B cell (primary cell): ENCODE measurements around the gene BFSP1. TPM values are rescaled to one million over a fixed set of nuclear protein-coding genes. Genes with fewer than 3 reads are reported as not detected.

Source experiments
- ATAC-seq: fragments of 200-7000 bp; cut with Tn5 transposase; one replicate; pipeline ENCODE4 v1.10.0; 2021; ENCODE audit warnings: low read depth, mild to moderate bottlenecking, moderate number of reproducible peaks, moderate library complexity
- CTCF ChIA-PET: fragments of 350-600 bp; sonication (Branson Sonifier 250); formaldehyde crosslinking; loops from one replicate; lab custom pipeline; 2021; ENCODE audit warnings: antibody characterized with exemption, inconsistent platforms; lab: Charles Lee
- POLR2A ChIA-PET: fragments of 350-600 bp; sonication (Branson Sonifier 250); formaldehyde crosslinking; loops from one replicate; lab custom pipeline; 2021; ENCODE audit warnings: antibody characterized with exemption; lab: Charles Lee
- DNase-seq: peaks from one replicate; pipeline ENCODE4 v3.0.0; 2013
- H2AFZ ChIP-seq: 2 replicates; pipeline ENCODE4 v1.6.1; 2012; ENCODE audit warnings: mild to moderate bottlenecking, low read depth, low read length; ENCODE audit not compliant: insufficient read depth, poor library complexity, severe bottlenecking
- H3K27ac ChIP-seq, 2 donors: 1 replicate in 1 of 2; 2 replicates in 1 of 2; pipeline ENCODE4 v1.5.1; 2012 to 2013; ENCODE audit warnings: low read length in 2 of 2, mild to moderate bottlenecking in 2 of 2, moderate library complexity in 1 of 2
- H3K27me3 ChIP-seq, 4 experiments: fragments of 200-600 bp in 1 of 4; sonication (generic) in 1 of 4; replicated peaks in 1 of 4; 1 replicate in 2 of 4; 2 replicates in 2 of 4; pipeline versions ENCODE4 v1.6.1 to v1.7.0; 2013 to 2016; ENCODE audit warnings: low read length in 3 of 4, mild to moderate bottlenecking in 2 of 4, mixed read lengths in 1 of 4, moderate library complexity in 1 of 4; ENCODE audit not compliant: insufficient read depth in 4 of 4, control insufficient read depth in 3 of 4; ENCODE audit errors: control extremely low read depth in 1 of 4
- H3K36me3 ChIP-seq, 2 experiments: replicated peaks in 1 of 2; 1 replicate in 1 of 2; 2 replicates in 1 of 2; pipeline versions ENCODE4 v1.6.1 to v1.7.1; 2013; ENCODE audit warnings: low read length in 1 of 2; ENCODE audit not compliant: insufficient read depth in 2 of 2, control insufficient read depth in 1 of 2; ENCODE audit errors: control extremely low read depth in 1 of 2, extremely low read depth in 1 of 2
- H3K4me1 ChIP-seq, 2 donors: fragments of 200-600 bp in 1 of 2; sonication (generic) in 1 of 2; 1 replicate in 1 of 2; 2 replicates in 1 of 2; pipeline versions ENCODE4 v1.5.1 to v1.6.1; 2013 to 2017; ENCODE audit warnings: low read length in 2 of 2; ENCODE audit not compliant: control insufficient read depth in 2 of 2, insufficient read depth in 2 of 2
- H3K4me2 ChIP-seq: replicated peaks from 2 replicates; pipeline ENCODE3; 2012; ENCODE audit warnings: mild to moderate bottlenecking, low read depth, low read length; ENCODE audit not compliant: poor library complexity, severe bottlenecking
- H3K4me3 ChIP-seq, 5 experiments: fragments of 200-600 bp in 1 of 5; sonication (generic) in 1 of 5; 1 replicate in 3 of 5; 2 replicates in 2 of 5; pipeline versions ENCODE4 v1.5.1 to v1.7.0; 2011 to 2016; ENCODE audit warnings: low read length in 4 of 5, mild to moderate bottlenecking in 4 of 5, low read depth in 2 of 5, control low read depth in 1 of 5, moderate library complexity in 1 of 5; ENCODE audit not compliant: insufficient read depth in 1 of 5; ENCODE audit errors: control extremely low read depth in 1 of 5, extremely low read depth in 1 of 5
- H3K79me2 ChIP-seq: fragments of 200-600 bp; sonication (generic); one replicate; pipeline ENCODE4 v1.6.0; 2016; ENCODE audit warnings: low read length; ENCODE audit not compliant: control insufficient read depth, insufficient read depth
- H3K9ac ChIP-seq: fragments of 200-600 bp; sonication (generic); 2 replicates; pipeline ENCODE4 v1.6.1; 2017; ENCODE audit warnings: mild to moderate bottlenecking, low read length, moderate library complexity
- H3K9me3 ChIP-seq, 3 donors: one replicate each; pipeline versions ENCODE4 v1.6.1 to v1.7.1; 2013; ENCODE audit warnings: low read length in 2 of 3; ENCODE audit not compliant: control insufficient read depth in 2 of 3, insufficient read depth in 1 of 3; ENCODE audit errors: control extremely low read depth in 1 of 3
- H4K20me1 ChIP-seq: 2 replicates; pipeline ENCODE4 v1.6.0; 2012; ENCODE audit warnings: mild to moderate bottlenecking, low read length; ENCODE audit not compliant: insufficient read depth, control insufficient read depth, poor library complexity, severe bottlenecking
- H3K27ac Mint-ChIP-seq: one replicate; pipeline ENCODE4 v1.8.0; 2021; ENCODE audit warnings: mixed read lengths
- H3K27me3 Mint-ChIP-seq: one replicate; pipeline ENCODE4 v1.8.0; 2021; ENCODE audit warnings: mixed read lengths
- H3K4me1 Mint-ChIP-seq: one replicate; pipeline ENCODE4 v1.8.0; 2021; ENCODE audit warnings: mixed read lengths
- H3K4me3 Mint-ChIP-seq: one replicate; pipeline ENCODE4 v1.8.0; 2021; ENCODE audit warnings: mixed read lengths
- H3K9me3 Mint-ChIP-seq: one replicate; pipeline ENCODE4 v1.8.0; 2022; ENCODE audit warnings: mixed read lengths; ENCODE audit not compliant: insufficient read depth
- CTCF ChIP-seq: fragments of 200-600 bp; IDR thresholded peaks from one replicate; pipeline ENCODE4 v1.8.0; 2022; ENCODE audit warnings: antibody characterized with exemption, mild to moderate bottlenecking
- EZH2 ChIP-seq: IDR thresholded peaks from 2 replicates; pipeline ENCODE4 v1.6.1; 2012; ENCODE audit warnings: borderline replicate concordance, low read depth, mild to moderate bottlenecking, moderate library complexity, low read length; ENCODE audit not compliant: insufficient read depth, poor library complexity, severe bottlenecking
- WGBS: methylation state at CpG from one replicate; pipeline ENCODE4 v1.1.5; 2013; ENCODE audit warnings: missing lambda C conversion rate; ENCODE audit not compliant: insufficient coverage; 5-methylcytosine and 5-hydroxymethylcytosine counted together
- intact Hi-C: fragments of 100-400 bp; cut with micrococcal nuclease; formaldehyde crosslinking; loops from one replicate; pipeline ENCODE4 v1.10.0; 2022
- polyA plus RNA-seq: library from polyadenylated mRNA; depleted of rRNA; stranded (reverse); fragments of >200 nt; gene quantifications from 2 replicates; pipeline ENCODE4 v1.2.3, GENCODE V29; 2012
- total RNA-seq, 2 donors: library from RNA; stranded (reverse); fragments of 120-200 nt in 1 of 2; gene quantifications; 1 replicate in 1 of 2; 2 replicates in 1 of 2; pipeline versions ENCODE4 v1.2.3 to v1.2.4, GENCODE V29; 2013 to 2022

Gene BFSP1
- total and polyA plus RNA-seq, 2 donors (not counting 1 experiment from before 2014, with no cell fraction given), result not detected

GRCh38 chr20:17510548-17510947 lies 20.6 kb downstream of the BFSP1 start:
- intact Hi-C loops, result no loop called here

GRCh38 chr20:17508756-17509155 lies 22.4 kb downstream of the BFSP1 start:
- ChIA-PET CTCF (interaction anchor here (1.3 kb wide), 1 partner anchor 141 kb away, joined by 3 read pairs; no protein-coding TSS in a partner anchor), POLR2A (no interaction called here)
- ATAC-seq (no peak), DNase-seq (no peak)
- Mint-ChIP-seq H3K27me3 (peaks cover 8% of the 10 kb centered on the region), H3K9me3 (no peaks in the 10 kb centered on the region), H3K4me3 (no peak overlapping the region), H3K27ac (no peak overlapping the region), H3K4me1 (peaks cover 13% of the 10 kb centered on the region)
- Histone ChIP-seq H3K4me1 (peaks cover 9 to 17% of the 10 kb centered on the region in 2 donors), H2AFZ (no peak overlapping the region), H3K9me3 (no peaks in the 10 kb centered on the region), H3K79me2 (no peaks in the 10 kb centered on the region), H3K9ac (no peak overlapping the region), H3K27me3 (peaks cover 0 to 3% (median 0%) of the 10 kb centered on the region in 4 experiments), H4K20me1 (no peaks in the 10 kb centered on the region), H3K27ac (no peak overlapping the region), H3K4me2 (no peak overlapping the region), H3K4me3 (no peak overlapping the region), H3K36me3 (no peaks in the 10 kb centered on the region)
- WGBS, result 96% methylated on average over 15 of the region's 18 CpGs
- intact Hi-C loops, result loop anchor here (10.0 kb wide), 1 partner anchor 136 kb away; no protein-coding TSS in a partner anchor
- TF ChIP-seq CTCF (no peak), EZH2 (no peak)

More at GRCh38 chr20:17510548-17510947, 20.6 kb downstream of the BFSP1 start:
- no peak overlapping the region for H2AFZ ChIP-seq
- H3K9ac ChIP-seq, result no peak overlapping the region
- ATAC-seq (no peak), DNase-seq (no peak)
- H3K36me3 ChIP-seq, result no peaks in the 10 kb centered on the region
- no peaks in the 10 kb centered on the region for H3K79me2 ChIP-seq
- H3K4me3 ChIP-seq, result no peak overlapping the region
- Mint-ChIP-seq H3K4me1 (peaks cover 2% of the 10 kb centered on the region), H3K27ac (no peak overlapping the region), H3K27me3 (peaks cover 9% of the 10 kb centered on the region), H3K4me3 (no peak overlapping the region), H3K9me3 (no peaks in the 10 kb centered on the region)
- no peak overlapping the region for H3K4me2 ChIP-seq
- POLR2A ChIA-PET, result no interaction called here
- H4K20me1 ChIP-seq, result no peaks in the 10 kb centered on the region
- WGBS, result 59% methylated on average over 3 of the region's 4 CpGs
- H3K27me3 ChIP-seq, result peaks cover 0 to 3% (median 0%) of the 10 kb centered on the region in 4 experiments
- peaks cover 2 to 4% of the 10 kb centered on the region in 2 donors for H3K4me1 ChIP-seq
- CTCF ChIA-PET, result no interaction called here
- no peak overlapping the region for H3K27ac ChIP-seq
- no peaks in the 10 kb centered on the region for H3K9me3 ChIP-seq
- no peak for TF ChIP-seq CTCF
- TF ChIP-seq EZH2, result no peak
